Transverse colon (tissue), 3 donors: ENCODE data around the gene ELK4.

Experiments used
- POLR2A ChIP-seq: fragments of 450-650 bp; IDR thresholded peaks from one replicate; pipeline ENCODE4 v1.6.1; 2016; ENCODE audit warnings: antibody characterized with exemption, mild to moderate bottlenecking, moderate library complexity
- TF ChIP-seq, protein P1 (sequence below), 5 experiments: fragments of 200-600 bp in 3 of 5; fragments of 450-650 bp in 2 of 5; sonication (generic) in 3 of 5; IDR thresholded peaks; 1 replicate in 2 of 5; 2 replicates in 3 of 5; pipeline ENCODE4 v1.5.1; 2016 to 2017; ENCODE audit warnings: antibody characterized with exemption in 5 of 5, inconsistent platforms in 3 of 5, mild to moderate bottlenecking in 2 of 5, moderate library complexity in 1 of 5

DNA sequence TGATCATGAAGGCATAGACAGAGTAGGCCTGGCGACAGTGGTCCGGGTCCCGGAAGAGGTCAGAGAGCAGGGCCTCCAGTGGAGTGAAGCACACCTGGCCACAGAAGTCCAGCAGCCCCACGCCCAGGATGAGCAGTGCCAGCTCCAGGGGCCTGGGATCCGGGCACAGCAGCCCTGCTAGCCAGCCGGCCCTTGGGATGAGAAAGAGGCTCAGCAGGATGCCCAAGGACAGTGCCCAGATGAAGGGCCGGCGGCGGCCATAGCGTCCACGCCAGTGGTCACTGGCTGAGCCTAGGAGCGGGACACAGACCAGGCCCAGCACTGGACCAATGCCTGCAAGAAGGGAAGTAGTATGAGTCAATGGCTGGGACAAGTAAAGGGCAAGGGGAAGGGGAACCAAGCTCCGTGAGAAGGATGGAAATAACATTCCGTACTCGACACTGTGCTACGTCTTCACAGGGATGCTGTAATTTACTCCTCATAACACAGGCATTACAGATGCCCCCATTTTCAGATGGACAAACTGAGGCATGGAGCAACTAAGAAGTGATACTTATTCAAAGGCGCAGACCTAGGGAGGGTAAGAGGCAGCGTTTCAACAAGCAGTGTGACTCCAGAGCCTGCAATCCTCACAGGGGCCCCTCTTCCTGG, 31.6 kb upstream of the ELK4 start:
- TF ChIP-seq, protein P1, sequence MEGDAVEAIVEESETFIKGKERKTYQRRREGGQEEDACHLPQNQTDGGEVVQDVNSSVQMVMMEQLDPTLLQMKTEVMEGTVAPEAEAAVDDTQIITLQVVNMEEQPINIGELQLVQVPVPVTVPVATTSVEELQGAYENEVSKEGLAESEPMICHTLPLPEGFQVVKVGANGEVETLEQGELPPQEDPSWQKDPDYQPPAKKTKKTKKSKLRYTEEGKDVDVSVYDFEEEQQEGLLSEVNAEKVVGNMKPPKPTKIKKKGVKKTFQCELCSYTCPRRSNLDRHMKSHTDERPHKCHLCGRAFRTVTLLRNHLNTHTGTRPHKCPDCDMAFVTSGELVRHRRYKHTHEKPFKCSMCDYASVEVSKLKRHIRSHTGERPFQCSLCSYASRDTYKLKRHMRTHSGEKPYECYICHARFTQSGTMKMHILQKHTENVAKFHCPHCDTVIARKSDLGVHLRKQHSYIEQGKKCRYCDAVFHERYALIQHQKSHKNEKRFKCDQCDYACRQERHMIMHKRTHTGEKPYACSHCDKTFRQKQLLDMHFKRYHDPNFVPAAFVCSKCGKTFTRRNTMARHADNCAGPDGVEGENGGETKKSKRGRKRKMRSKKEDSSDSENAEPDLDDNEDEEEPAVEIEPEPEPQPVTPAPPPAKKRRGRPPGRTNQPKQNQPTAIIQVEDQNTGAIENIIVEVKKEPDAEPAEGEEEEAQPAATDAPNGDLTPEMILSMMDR (IDR thresholded peaks at IDR 0.05) = no peak
- TF ChIP-seq POLR2A = no peak
